ENCODE measurements around the gene SORBS1.

GRCh38 chr10:95524358-95525032 is 36.7 kb downstream of the SORBS1 start:
- TF ChIP-seq, protein P1, sequence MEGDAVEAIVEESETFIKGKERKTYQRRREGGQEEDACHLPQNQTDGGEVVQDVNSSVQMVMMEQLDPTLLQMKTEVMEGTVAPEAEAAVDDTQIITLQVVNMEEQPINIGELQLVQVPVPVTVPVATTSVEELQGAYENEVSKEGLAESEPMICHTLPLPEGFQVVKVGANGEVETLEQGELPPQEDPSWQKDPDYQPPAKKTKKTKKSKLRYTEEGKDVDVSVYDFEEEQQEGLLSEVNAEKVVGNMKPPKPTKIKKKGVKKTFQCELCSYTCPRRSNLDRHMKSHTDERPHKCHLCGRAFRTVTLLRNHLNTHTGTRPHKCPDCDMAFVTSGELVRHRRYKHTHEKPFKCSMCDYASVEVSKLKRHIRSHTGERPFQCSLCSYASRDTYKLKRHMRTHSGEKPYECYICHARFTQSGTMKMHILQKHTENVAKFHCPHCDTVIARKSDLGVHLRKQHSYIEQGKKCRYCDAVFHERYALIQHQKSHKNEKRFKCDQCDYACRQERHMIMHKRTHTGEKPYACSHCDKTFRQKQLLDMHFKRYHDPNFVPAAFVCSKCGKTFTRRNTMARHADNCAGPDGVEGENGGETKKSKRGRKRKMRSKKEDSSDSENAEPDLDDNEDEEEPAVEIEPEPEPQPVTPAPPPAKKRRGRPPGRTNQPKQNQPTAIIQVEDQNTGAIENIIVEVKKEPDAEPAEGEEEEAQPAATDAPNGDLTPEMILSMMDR (IDR thresholded peaks at IDR 0.05; ENCODE audit: insufficient read depth, low read length) = no peak
- no peak for TF ChIP-seq POLR2AphosphoS5 (IDR thresholded peaks at IDR 0.05; ENCODE audit: low read depth)
- TF ChIP-seq, protein P2, sequence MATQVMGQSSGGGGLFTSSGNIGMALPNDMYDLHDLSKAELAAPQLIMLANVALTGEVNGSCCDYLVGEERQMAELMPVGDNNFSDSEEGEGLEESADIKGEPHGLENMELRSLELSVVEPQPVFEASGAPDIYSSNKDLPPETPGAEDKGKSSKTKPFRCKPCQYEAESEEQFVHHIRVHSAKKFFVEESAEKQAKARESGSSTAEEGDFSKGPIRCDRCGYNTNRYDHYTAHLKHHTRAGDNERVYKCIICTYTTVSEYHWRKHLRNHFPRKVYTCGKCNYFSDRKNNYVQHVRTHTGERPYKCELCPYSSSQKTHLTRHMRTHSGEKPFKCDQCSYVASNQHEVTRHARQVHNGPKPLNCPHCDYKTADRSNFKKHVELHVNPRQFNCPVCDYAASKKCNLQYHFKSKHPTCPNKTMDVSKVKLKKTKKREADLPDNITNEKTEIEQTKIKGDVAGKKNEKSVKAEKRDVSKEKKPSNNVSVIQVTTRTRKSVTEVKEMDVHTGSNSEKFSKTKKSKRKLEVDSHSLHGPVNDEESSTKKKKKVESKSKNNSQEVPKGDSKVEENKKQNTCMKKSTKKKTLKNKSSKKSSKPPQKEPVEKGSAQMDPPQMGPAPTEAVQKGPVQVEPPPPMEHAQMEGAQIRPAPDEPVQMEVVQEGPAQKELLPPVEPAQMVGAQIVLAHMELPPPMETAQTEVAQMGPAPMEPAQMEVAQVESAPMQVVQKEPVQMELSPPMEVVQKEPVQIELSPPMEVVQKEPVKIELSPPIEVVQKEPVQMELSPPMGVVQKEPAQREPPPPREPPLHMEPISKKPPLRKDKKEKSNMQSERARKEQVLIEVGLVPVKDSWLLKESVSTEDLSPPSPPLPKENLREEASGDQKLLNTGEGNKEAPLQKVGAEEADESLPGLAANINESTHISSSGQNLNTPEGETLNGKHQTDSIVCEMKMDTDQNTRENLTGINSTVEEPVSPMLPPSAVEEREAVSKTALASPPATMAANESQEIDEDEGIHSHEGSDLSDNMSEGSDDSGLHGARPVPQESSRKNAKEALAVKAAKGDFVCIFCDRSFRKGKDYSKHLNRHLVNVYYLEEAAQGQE (IDR thresholded peaks at IDR 0.05; ENCODE audit: insufficient replicate concordance, low read depth) = no peak
